ENCODE data around the gene MARCHF10. TPM values are rescaled to one million over a fixed set of nuclear protein-coding genes. Genes with fewer than 3 reads are reported as not detected.

MARCHF10 gene
- total RNA-seq, 1 experiment from 2014 or later, result not detected

- H3K36me3 ChIP-seq (ENCODE audit: control insufficient read depth in 1 of 2, insufficient read depth in 2 of 2, low read length in 2 of 2), result no peaks in the 10 kb centered on the region
- ATAC-seq (no peak), DNase-seq (ENCODE audit: low read depth, low spot score) (no peak)
- H3K79me2 ChIP-seq (ENCODE audit: insufficient read depth, low read length), result no peaks in the 10 kb centered on the region
- H3K27ac ChIP-seq (ENCODE audit: low read depth, low read length), result no peak overlapping the region
- no peaks in the 10 kb centered on the region for H3K9me2 ChIP-seq (ENCODE audit: insufficient read depth)
- H3K9me3 ChIP-seq (ENCODE audit: control insufficient read depth in 1 of 2, insufficient read depth in 1 of 2, low read depth in 1 of 2, low read length in 2 of 2), result no peaks in the 10 kb centered on the region
- H4K20me1 ChIP-seq (ENCODE audit: insufficient read depth), result no peaks in the 10 kb centered on the region
- TF ChIP-seq SIN3A (IDR thresholded peaks at IDR 0.05; ENCODE audit: low read depth) (no peak), CEBPB (IDR thresholded peaks at IDR 0.05; ENCODE audit: low read depth) (no peak), SRF (IDR thresholded peaks at IDR 0.05; ENCODE audit: low read depth) (no peak), ELF1 (IDR thresholded peaks at IDR 0.05; ENCODE audit: borderline replicate concordance, low read depth) (no peak), ZFX (IDR thresholded peaks at IDR 0.05) (no peak), YY1 (IDR thresholded peaks at IDR 0.05; ENCODE audit: extremely low read depth, insufficient replicate concordance, low read depth, low read length) (no peak), REST (IDR thresholded peaks at IDR 0.05; ENCODE audit: low read depth) (no peak), SP1 (IDR thresholded peaks at IDR 0.05; ENCODE audit: low read depth) (no peak), FOSL1 (IDR thresholded peaks at IDR 0.05; ENCODE audit: low read depth) (no peak)
- no peaks in the 10 kb centered on the region for H3K27me3 ChIP-seq (ENCODE audit: insufficient read depth, low read length)
- no peak overlapping the region for H2AFZ ChIP-seq (ENCODE audit: low read depth, low read length, poor library complexity, severe bottlenecking)
- ChIA-PET RAD21 (ENCODE audit: low non-redundant PET in 1 of 2, low total read pairs in 2 of 2, uncharacterized antibody in 2 of 2, unreplicated experiment in 2 of 2) (no interaction called here), CTCF (no interaction called here), POLR2A (no interaction called here)
- no peaks in the 10 kb centered on the region for H3K4me1 ChIP-seq (ENCODE audit: control insufficient read depth in 1 of 2, insufficient read depth in 2 of 2, low read length in 2 of 2)
- H3K4me3 ChIP-seq (replicated peaks in 1 of 2; ENCODE audit: low read depth in 1 of 2, low read length in 2 of 2), result no peak overlapping the region
- no peak overlapping the region for H3K4me2 ChIP-seq (ENCODE audit: low read length)
- BruUV-seq (replicated peaks), result no TSS peak
- intact Hi-C loops (cut with micrococcal nuclease), result no loop called here
- H3K9ac ChIP-seq (ENCODE audit: low read length), result no peak overlapping the region
Observed at GRCh38 chr17:62848334-62848733, 40.2 kb upstream of the MARCHF10 start.
